DMS 273 (cell line): ENCODE results near the gene FAM114A1.

Source experiments
- DNase-seq: peaks from one replicate; lab custom pipeline; 2025; ENCODE audit not compliant: unreplicated experiment; lab: John Stamatoyannopoulos, UW

FAM114A1 gene

DNA sequence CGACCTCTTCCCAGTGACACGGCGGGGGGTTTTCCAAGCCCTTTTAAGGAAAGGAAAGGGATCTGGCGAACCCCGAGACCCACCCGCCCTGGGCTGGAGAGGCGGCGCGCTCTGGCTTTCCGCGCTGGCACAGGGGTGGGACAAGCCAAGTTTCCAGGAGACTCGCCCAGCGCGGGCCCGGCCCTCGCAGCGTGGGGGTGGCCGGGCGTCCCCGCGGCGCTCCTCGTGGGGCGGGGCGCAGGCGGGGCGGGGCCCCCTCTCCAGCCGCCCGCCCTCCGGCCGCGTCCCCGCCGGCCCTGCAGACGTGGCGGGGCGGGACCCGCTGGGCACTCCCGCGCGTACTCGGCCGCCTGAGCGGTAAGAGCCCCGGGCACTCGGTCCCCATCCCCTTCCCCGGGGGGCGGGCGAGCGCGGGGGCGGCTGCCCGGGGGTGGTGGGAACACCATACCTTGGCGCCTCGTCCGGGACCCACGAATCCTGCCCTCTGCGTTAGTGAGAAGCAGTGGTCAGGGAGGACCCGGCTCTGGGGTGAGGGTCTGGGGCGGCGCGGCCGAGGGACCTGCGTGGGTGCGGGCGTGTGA lies at the start of gene FAM114A1:
FAM114A1 (plus strand) TSS at position 329 of the 581 bp plus-strand sequence. CDS start 10,273 bp downstream, outside the sequence.
- peak; percentile 82 for DNase-seq

DNA sequence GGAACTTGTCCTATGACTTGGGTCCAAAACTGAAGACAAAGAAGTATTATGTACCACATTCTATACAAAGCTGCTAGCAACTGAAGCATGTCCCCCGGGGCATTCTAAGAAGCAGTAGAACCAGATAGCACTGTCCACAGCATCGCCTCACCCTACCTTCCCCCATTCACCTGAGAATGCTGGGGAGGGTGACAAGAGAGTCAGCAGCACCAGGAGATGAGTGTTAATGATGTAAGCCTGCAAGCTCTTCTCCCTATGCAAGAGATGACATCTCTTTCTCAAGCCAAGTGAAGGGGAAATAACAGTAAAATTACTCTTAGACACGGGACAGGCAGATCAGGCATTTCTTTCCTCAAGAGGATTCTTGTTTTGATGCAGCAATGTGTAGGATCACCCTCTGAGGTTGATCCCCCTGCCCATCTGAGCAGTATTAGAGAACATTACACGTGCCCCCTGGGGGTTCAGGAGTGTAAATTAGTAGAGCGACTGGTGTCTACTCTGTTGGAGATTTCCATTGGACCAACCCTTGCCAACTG lies 49.1 kb upstream of the FAM114A1 start:
- DNase-seq: no peak

DNA sequence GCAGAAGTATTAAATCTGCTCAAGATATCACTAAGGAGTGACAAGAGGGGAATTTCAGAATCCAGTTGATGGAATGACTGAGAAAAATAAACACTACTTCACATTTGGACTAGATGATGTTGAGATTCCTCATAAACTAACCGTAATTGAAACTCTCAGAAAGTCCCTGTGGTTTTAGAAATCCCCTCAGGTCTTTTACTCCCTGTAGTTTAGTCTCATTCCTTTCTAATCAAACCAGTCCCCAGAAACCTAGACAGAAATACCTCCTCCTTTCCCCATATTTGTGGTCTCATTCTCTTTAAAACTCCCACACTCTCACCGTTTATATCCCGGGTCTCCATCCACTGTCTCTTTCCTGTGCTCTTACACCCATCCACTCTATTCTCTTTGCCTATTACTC lies 48.0 kb upstream of the FAM114A1 start:
- DNase-seq: no peak

DNA sequence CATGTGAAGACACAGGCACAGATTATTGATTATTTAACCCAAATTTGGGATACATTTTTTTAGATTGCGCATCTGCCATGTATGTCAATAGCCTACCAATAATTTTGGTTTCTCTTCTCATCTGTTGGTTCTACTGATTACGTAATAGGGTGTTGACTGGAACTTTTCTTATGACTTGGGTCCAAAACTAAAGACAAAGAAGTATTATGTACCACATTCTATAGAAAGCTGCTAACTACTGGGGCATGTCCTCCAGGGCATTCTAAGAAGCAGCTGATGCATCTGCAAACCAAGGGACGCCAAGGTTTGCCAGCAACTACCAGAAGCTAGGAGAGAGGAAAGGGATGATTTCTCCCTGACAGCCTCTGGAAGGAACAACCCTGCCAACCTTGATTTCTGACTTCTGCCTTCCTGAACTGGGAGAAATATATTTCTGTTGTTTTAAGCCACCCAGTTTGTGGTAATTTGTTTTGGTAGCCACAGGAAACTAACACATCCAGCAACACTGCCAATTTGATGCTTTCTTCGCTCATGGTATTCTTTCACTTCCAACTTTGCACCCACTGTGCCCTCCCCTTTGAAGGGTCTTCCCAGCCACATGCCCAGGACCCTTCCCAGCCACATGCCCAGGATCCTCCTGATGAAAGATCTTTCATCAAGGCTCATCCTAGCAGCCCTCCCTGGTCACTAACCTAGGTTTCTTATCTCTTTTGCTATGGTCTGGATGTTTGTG lies 47.1 kb upstream of the FAM114A1 start:
- no peak for DNase-seq

DNA sequence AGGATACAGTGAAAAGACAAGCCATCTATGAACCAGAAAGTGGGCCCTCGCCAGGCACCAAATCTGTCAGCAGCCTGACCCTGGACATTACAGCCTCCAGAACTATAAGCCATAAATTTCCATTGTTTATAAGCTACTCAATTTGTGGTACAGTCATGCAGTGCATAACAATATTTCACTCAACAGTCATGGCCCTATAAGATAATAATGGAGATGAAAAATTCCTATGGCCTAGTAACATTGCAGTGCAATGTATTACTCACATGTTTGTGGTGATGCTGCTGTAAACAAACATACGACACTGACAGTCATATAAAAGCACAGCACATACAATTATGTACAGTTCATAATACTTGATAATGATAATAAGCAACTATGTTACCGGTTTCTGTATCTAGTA lies 45.9 kb upstream of the FAM114A1 start:
- no peak for DNase-seq

DNA sequence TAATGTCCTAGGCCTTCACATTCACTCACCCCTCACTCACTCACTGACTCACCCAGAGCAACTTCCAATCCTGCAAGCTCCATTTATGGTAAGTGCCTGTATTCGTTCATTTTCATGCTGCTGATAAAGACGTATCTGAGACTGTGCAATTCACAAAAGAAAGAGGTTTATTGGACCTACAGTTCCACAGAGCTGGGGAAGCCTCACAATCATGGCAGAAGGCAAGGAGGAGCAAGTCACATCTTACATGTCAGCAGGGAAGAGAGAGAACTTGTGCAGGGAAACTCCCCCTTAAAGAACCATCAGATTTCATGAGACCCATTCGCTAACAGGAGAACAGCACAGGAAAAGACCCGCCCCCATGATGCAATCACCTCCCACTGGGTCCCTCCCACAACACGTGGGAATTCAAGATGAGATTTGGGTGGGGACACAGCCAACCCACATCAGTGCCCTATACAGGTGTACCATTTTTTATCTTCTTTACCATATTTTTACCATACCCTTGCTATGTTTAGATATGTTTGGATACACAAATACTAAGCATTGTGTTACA lies 44.8 kb upstream of the FAM114A1 start:
- no peak for DNase-seq

DNA sequence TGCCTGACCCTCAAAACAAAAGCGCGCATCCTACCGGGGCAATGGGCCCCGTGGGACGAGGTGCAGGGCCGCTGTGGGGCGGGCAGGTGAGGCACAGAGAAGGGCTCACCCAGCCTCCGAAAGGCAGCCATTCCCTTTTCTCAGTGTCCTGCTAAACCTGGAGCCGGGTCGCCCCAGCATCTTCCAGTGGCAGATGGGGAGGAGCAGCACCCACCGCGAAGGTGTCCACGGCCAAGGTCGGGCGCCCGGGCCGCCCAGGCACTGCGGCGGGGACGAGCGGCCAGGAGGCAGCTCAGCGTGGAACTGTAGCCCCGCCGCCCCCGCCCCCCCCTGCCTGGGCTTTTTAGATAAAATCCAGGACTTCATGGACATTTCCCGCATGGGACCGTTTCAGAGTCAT lies 43.8 kb upstream of the FAM114A1 start:
- no peak for DNase-seq

DNA sequence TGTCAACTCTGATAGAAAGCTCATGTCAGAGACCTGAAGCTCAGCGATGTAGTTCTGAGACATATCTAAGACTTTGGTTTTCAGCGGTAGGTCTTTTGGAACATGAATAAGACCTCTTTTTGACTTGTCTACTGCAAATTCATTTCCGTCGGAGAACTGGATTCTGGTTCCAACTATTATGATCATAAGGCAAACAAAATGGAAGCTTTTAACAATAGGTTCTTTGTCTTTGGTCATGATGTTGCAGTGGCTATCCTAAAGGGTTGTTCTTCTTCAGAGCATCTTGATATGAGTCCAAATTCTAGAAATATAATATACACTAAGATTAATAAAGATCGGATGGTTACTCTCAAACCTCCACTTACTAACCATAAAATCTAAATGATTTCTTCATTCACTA lies 38.4 kb upstream of the FAM114A1 start:
- no peak for DNase-seq

DNA sequence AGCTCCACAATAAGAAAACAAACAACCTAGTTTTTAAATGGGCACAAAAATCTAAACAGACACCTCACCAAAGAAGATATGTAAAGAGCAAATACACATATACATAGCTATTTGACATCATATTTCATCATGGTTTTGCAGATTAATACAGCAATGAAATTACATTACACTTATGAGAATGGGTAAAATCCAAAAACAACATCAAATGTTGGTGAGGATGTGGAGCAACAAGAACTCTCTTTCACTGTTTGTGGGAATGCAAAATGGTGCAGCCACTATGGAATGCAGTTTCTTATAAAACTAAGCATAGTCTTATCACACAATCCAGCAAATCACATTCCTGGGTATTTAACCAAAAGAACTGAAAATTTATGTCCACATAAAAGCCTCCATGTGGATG lies 36.0 kb upstream of the FAM114A1 start:
- DNase-seq: no peak

DNA sequence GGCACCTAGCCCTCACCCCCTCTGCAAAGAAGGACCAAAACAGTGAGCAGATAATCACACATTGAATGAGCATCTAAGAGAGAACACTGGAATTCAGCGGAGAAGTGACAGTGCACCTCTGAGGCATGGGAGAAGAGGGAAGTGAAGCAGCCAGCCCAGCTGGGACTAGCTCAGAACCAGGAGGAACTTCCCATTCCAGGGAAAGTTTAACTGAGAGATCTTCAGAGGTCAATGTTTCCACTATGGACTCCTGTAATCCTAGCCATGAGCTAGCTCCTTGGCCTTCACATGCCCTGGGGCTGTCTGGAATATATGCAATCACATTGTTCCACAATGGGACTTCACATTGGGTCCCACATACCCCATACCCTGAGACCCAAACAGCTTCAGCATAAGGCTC lies 35.4 kb upstream of the FAM114A1 start:
- DNase-seq: no peak

DNA sequence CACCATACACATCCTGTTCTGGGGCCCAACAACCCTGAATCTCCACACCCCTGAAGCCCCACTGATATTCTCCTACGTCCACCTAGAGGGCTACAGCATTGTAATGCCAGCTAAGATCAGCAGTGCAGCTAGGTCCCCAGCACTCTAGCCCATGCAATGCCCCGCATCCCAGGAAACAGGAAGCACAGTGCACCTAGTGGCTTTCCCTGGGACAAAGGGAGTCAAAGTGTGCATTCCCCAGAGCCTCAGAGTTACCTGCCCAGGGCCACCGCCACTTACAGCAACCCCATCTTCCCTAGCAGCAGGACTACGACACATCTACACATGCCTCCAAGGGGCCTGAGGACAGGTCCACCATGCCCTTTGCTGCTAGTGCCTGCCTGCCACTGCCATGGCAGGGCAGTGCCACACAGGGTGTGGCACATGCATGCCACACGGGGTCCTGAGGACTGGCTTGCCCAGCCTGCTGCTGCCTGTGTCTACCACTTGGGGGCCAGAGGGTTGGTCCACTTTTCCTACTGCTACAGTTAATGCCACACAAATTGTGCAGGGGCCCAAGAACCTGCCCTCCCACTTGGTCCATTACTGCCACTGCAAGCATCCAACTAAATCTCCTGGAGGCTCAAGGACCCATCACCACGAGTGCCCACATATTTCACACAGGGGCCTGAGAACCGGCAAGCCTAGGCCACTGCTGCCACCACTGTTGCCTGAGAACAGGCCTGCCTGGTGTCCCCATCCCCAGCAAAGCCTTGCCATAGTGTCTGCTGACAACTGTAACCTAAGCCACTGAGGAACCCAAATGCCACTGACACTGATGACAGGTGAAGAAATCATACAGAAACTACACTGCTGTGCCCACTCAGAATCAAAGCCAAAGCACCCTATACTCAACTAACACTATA lies 34.7 kb upstream of the FAM114A1 start:
- no peak for DNase-seq

DNA sequence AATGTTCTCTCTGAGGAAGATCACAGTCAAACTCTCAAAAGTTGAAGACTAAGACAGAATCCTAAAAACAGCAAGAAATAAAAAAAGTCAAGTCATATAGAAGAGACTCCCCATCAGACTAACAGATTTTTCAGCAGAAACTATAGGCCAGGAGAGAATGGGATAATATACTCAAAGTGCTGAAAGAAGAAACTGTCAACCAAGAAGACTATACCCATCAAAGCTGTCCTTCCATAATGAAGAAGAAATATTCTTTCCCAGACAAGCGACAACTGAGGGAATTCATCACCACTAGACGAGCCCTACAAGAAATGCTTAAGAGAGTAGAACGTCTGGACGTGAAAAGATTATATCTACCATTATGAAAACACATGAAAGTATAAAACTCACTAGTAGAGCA lies 33.0 kb upstream of the FAM114A1 start:
- DNase-seq: no peak

DNA sequence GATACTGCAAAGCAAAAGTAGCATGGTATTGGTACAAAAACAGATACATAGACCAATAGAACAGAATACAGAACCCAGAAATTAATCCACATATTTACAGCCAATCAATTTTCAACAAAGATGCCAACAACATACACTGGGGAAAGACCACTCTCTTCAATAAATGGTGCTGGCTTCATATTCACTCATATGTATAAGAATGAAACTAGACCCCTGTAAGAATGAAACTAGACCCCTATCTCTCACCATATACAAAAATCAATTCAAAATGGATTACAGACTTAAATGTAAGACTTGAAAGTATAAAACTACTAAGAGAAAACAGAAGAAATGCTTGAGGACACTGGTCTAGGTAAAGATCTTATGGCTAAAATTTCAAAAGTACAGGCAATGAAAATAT lies 30.3 kb upstream of the FAM114A1 start:
- no peak for DNase-seq

DNA sequence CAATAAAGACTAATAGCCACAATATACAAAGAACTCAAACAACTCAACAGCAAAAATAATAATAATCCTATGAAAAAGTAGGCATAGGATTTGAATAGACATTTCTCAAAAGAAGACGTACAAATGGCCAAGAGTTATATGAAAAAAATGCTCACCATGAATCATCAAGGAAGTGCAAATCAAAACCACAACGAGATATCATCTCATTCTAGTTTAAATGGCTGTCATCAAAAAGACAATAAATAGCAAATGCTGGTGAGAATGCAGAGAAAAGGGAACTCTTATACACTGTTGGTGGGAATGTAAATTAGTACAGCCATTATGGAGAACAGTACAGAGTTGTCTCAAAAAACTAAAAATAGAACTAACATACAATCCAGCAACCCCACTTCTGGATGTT lies 29.8 kb upstream of the FAM114A1 start:
- no peak for DNase-seq

DNA sequence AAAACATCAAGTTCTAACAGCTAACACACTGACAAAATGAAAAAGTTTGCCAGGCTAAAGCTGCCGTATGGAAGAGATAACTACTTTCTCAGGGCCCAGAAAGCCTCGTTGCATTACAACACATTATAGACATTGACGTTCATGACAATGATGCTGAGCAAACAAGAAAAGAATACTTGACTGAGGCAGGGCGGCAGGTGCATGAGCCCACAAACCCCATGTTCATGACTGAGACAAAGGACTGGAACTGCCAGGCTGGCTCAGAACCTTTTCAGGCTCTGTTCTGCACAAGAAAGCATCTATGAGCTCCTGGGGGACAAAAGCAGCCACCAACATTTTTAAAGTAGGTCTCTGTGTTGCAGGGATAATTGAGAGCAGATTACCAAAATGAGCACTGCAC lies 24.6 kb upstream of the FAM114A1 start:
- DNase-seq: no peak

DNA sequence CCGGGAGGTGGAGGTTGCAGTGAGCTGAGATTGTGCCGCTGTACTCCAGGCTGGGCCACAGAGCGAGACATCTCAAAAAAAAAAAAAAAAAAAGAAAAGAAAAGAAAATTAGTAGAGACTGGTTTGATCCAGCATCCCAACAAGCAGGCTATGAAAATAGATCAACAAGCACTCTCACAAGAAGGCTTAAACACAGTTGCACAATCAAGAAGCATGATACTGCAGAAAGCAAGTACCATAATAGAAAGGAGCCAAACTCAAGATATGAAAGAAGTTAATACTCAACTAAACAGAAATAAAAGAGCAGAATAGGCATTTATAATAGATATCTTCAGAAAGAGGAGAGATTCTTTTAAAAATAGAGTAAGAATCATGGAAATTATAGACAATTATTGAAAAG lies 21.6 kb upstream of the FAM114A1 start:
- no peak for DNase-seq

DNA sequence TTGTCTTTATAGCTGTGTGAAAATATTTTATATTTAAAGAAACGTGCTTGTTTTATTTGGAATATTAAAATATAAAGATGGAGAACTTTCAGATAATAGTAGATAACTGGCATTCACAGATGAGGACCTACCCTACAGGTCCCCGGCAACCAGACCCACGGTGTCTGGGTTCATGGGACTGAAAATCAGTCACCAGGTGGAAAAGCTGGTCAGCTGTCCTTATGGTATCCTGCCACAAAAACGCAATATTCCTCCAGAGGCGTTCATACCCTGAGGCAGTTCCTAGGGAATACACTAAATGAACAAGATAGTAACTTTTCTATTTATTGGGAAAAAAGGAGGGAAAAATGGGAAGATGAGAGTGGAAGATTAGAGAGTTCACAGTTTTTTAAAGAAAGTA lies 12.1 kb upstream of the FAM114A1 start:
- DNase-seq: no peak

DNA sequence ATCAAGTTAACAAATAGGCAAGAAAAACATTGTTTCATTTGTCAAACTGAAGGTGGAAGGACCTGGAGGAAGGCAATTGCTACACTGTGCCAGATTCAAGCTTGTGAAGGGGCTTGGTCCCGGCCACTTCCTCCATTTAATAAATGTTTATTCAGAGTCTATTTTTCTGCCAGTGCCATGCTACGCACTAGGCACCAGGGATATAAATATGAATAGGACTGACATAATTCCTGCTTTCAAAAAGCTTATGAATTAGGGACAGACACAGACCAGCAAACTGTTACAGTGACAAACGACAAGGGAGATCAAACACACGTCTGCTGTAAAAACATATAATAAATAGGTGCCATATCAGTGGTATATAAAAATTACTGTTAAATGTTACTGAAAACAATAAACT lies 11.6 kb upstream of the FAM114A1 start:
- no peak for DNase-seq

DNA sequence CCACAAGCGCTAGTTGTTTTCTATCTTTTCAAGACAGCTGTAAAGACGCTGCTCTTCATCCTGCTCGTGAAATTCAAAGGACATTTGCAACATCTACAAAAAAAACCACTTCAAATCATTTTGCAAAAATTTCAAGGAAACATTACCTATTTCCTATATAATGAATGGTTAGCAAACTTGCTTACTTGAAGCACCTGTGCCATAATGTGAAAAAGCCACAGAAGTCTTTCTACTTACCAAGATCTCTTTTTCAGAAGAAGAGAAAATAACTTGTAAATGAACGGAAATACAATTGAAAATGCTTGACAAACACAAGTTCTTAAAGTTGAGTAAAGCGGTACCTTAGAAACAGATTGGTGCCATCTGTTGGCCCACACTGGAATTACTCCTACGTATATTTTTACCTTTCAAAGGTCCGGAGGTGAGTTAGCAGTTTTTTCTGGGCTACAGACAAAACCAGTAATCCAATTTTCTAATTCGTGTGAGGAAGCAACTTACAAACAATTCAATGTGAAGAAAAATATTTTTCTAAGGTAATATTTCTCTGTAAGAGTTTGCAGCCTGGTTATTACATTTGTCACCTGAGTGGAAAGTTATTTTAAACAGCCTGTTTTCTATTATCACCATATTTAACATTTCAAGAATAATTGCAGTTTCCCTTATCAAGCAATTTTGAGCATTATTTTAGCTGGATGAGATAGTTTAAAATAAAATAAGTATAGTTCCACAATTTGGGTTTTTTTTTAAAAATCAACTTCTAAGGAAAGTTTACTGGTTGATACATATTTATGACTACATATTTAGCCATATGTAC lies 10.9 kb upstream of the FAM114A1 start, which contains the start of gene TLR6:
TLR6 (minus strand) TSS at position 294 of the 814 bp plus-strand sequence. CDS start 27,344 bp downstream, outside the sequence.
- DNase-seq: peak; percentile 65

DNA sequence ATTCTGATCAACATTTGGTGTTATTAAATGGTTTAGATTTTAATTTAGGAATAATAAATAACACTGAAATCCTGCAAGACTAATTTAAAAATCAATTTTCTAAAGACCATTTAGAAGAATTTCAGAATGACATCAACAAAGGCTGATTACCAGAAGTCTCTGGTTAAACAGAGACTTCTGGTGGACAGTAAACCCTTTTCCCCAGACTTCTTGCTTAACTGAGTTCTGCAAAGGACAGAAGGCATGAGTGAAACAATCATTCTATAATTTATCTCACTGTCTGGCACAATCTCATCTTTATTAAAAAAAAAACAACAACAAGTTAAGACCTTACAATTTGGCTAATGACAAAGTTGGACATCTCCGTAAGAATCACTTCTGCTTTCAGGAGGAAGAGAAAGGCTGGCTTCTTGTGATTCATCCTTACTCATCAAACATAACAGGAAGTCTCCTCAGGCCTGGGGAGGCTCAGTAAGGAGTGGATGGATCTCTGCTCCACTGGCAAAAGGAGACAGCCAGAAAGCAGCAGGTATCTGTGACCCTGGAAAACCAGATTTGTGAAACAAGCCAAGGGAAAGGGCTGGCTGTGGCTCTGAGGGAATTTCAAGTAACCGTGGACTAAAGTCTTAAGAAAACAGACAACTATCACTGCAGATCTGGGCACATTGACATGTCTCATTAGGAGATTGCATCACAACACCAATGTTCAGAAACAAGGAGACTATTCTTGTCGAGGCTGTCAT lies 10.1 kb upstream of the FAM114A1 start:
- no peak for DNase-seq
